Measurements from ENCODE around the gene RHOT2. TPM values are rescaled to one million over a fixed set of nuclear protein-coding genes. Genes with fewer than 3 reads are reported as not detected.
A peak's percentile ranks its signal among the peaks of the same experiment; 100 is the strongest.

The RHOT2 gene
- total and polyA plus RNA-seq, 9 of the 15 experiments (the other 6 are each of a cell fraction or from before 2014, with no cell fraction given): 5.0 to 373 (median 112) TPM

- ChIA-PET CTCF (ENCODE audit: low intra/inter-chr PET ratio) (interaction anchor here (1.8 kb wide), 1 partner anchor 33 kb away, joined by 7 read pairs; the partner anchor contains the start of gene RHOT2), POLR2A (interaction anchor here (0.6 to 2.2 kb wide), 3 partner anchors 13 to 1397 kb away, joined by 3 to 5 read pairs (median 4); no protein-coding TSS in a partner anchor)
- in situ Hi-C loops (cut with MboI): no loop called here
- Histone ChIP-seq H3K4me1 (replicated peaks in 1 of 2; ENCODE audit: control insufficient read depth in 2 of 2, insufficient read depth in 2 of 2, low read length in 2 of 2) (peaks cover 25 to 84% of the 10 kb centered on the region in 2 experiments), H3K36me3 (ENCODE audit: control insufficient read depth, insufficient read depth, low read length) (peaks cover 25% of the 10 kb centered on the region; the same call in 1 of the 3 replicates), H3K27me3 (ENCODE audit: control insufficient read depth in 2 of 2, insufficient read depth in 2 of 2, low read length in 2 of 2) (no peaks in the 10 kb centered on the region), H3K4me2 (ENCODE audit: insufficient read depth, low read length) (peak overlapping the region; percentile 92), H3K9me3 (replicated peaks; ENCODE audit: control insufficient read depth, insufficient read depth, low read depth, low read length) (no peaks in the 10 kb centered on the region), H3K9me1 (ENCODE audit: control insufficient read depth, insufficient read depth, low read length) (no peaks in the 10 kb centered on the region), H4K20me1 (replicated peaks; ENCODE audit: control insufficient read depth, insufficient read depth, low read length) (no peaks in the 10 kb centered on the region), H3K9ac (ENCODE audit: insufficient read depth in 1 of 2, low read depth in 2 of 2, low read length in 2 of 2) (peak overlapping the region; percentile 87 to 99; a peak in 3 of 4 replicates), H3K27ac (ENCODE audit: extremely low read depth, low read depth, low read length) (peak overlapping the region; percentile 93; the same call in 1 of the 3 replicates), H3K79me2 (ENCODE audit: control insufficient read depth, insufficient read depth, low read length) (peaks cover 18% of the 10 kb centered on the region), H2AFZ (ENCODE audit: low read depth, low read length) (no peak overlapping the region), H3K4me3 (peak overlapping the region; percentile 87; the same call in 1 of the 2 replicates)
- WGBS (ENCODE audit: insufficient coverage, low coverage, missing lambda C conversion rate): 90% methylated on average over 5 of the region's 7 CpGs
- FAIRE-seq: no peak
- intact Hi-C loops (cut with micrococcal nuclease): loop anchor here (5.0 kb wide), 1 partner anchor 42 kb away; the partner anchor contains the start of gene RHBDL1
- no peak for ATAC-seq
- no TSS peak for BruUV-seq (replicated peaks)
- DNase-seq (ENCODE audit: extremely low read depth in 1 of 4, low spot score in 3 of 4): no peak
- TF ChIP-seq BRCA1 (IDR thresholded peaks at IDR 0.05) (no peak), BRCA1 (CRISPR knock-in tag; IDR thresholded peaks at IDR 0.05) (no peak)
These were observed 32.9 kb upstream of the RHOT2 start for GRCh38 chr16:634996-635395.

GRCh38 chr16:635573-636205 is 32.2 kb upstream of the RHOT2 start:
- ATAC-seq: peak; percentile 2; the same call in 2 of the 3 replicates
- H3K79me2 ChIP-seq (ENCODE audit: control insufficient read depth, insufficient read depth, low read length): peaks cover 22% of the 10 kb centered on the region
- CTCF ChIA-PET (ENCODE audit: low intra/inter-chr PET ratio): interaction anchor here (1.8 kb wide), 1 partner anchor 32 kb away, joined by 7 read pairs; the partner anchor contains the start of gene RHOT2
- no TSS peak for BruUV-seq (replicated peaks)
- peak in 2 of 4 experiments; percentile 41 to 42 for DNase-seq (ENCODE audit: extremely low read depth in 1 of 4, low spot score in 3 of 4)
- intact Hi-C loops (cut with micrococcal nuclease) (loop anchor here (2.0 to 5.0 kb wide), 2 partner anchors 13 to 42 kb away; partner anchors contain the start of gene RHBDL1), in situ Hi-C loops (cut with MboI) (no loop called here)
- peak overlapping the region; percentile 92 for H3K4me2 ChIP-seq (ENCODE audit: insufficient read depth, low read length)
- 1% methylated on average over 42 of the region's 55 CpGs for WGBS (ENCODE audit: insufficient coverage, low coverage, missing lambda C conversion rate)
- peaks cover 21 to 83% of the 10 kb centered on the region in 2 experiments for H3K4me1 ChIP-seq (replicated peaks in 1 of 2; ENCODE audit: control insufficient read depth in 2 of 2, insufficient read depth in 2 of 2, low read length in 2 of 2)
- no peaks in the 10 kb centered on the region for H3K9me3 ChIP-seq (replicated peaks; ENCODE audit: control insufficient read depth, insufficient read depth, low read depth, low read length)
- peak overlapping the region; percentile 87 for H3K4me3 ChIP-seq
- peak overlapping the region; percentile 97 for H2AFZ ChIP-seq (ENCODE audit: low read depth, low read length)
- no peaks in the 10 kb centered on the region for H3K27me3 ChIP-seq (ENCODE audit: control insufficient read depth in 2 of 2, insufficient read depth in 2 of 2, low read length in 2 of 2)
- peaks cover 25% of the 10 kb centered on the region; the same call in 1 of the 3 replicates for H3K36me3 ChIP-seq (ENCODE audit: control insufficient read depth, insufficient read depth, low read length)
- no peaks in the 10 kb centered on the region for H3K9me1 ChIP-seq (ENCODE audit: control insufficient read depth, insufficient read depth, low read length)
- H4K20me1 ChIP-seq (replicated peaks; ENCODE audit: control insufficient read depth, insufficient read depth, low read length): no peaks in the 10 kb centered on the region
- FAIRE-seq: no peak
- H3K9ac ChIP-seq (ENCODE audit: insufficient read depth in 1 of 2, low read depth in 2 of 2, low read length in 2 of 2): peak overlapping the region; percentile 87 to 99
- POLR2A ChIA-PET: interaction anchor here (0.6 to 2.2 kb wide), 13 partner anchors 11 to 1043 kb away, joined by 3 to 8 read pairs (median 4); partner anchors contain the start of genes NHLRC4 and RHOT2
- peak overlapping the region; percentile 93 for H3K27ac ChIP-seq (ENCODE audit: extremely low read depth, low read depth, low read length)
- TF ChIP-seq TFE3 (CRISPR knock-in tag; IDR thresholded peaks at IDR 0.05): no peak
- no peak for TF ChIP-seq SAP30 (IDR thresholded peaks at IDR 0.05; ENCODE audit: borderline replicate concordance, insufficient read depth, low read depth, low read length, poor library complexity, severe bottlenecking)
- TF ChIP-seq YBX1 (IDR thresholded peaks at IDR 0.05): no peak
- TF ChIP-seq MXI1 (IDR thresholded peaks at IDR 0.05; ENCODE audit: low read depth, low read length): no peak

Measured in K562 (cell line).